HG03095 (cell line): Measurements from ENCODE around the gene LILRA2.
"Not testable (repeated sequence)": the region's sequence is repeated elsewhere in the genome, so short reads cannot be mapped to it uniquely, and the experiment has no call there.

Experiments used
- ATAC-seq: cut with Tn5 transposase; IDR thresholded peaks from one replicate; pipeline ENCODE4 v1.9.1; 2021; ENCODE audit warnings: moderate library complexity; ENCODE audit not compliant: unreplicated experiment

LILRA2 gene

GRCh38 chr19:54573330-54573872 lies at the start of gene LILRA2:
LILRA2 (plus strand) TSS chr19:54573790; CDS start chr19:54573879, 89 bp downstream.
- ATAC-seq: no peak

- ATAC-seq: no peak
Measured at GRCh38 chr19:54525636-54526035, 48.0 kb upstream of the LILRA2 start.

- ATAC-seq: no peak
Measured at GRCh38 chr19:54526972-54527371, 46.6 kb upstream of the LILRA2 start.

- ATAC-seq: no peak
Measured at GRCh38 chr19:54530866-54531265, 42.7 kb upstream of the LILRA2 start.

GRCh38 chr19:54532528-54532927 lies 41.1 kb upstream of the LILRA2 start:
- ATAC-seq: no peak

- no peak for ATAC-seq
Measured at GRCh38 chr19:54533476-54533875, 40.1 kb upstream of the LILRA2 start.

- ATAC-seq: no peak
Measured at GRCh38 chr19:54534156-54534555, 39.4 kb upstream of the LILRA2 start.

GRCh38 chr19:54535601-54536000 lies 38.0 kb upstream of the LILRA2 start:
- ATAC-seq: no peak

- no peak for ATAC-seq
Measured at GRCh38 chr19:54536956-54537355, 36.6 kb upstream of the LILRA2 start.

- no peak for ATAC-seq
Measured at GRCh38 chr19:54541712-54542111, 31.9 kb upstream of the LILRA2 start.

GRCh38 chr19:54548806-54549205 lies 24.8 kb upstream of the LILRA2 start:
- ATAC-seq: no peak

GRCh38 chr19:54549224-54549623 lies 24.4 kb upstream of the LILRA2 start:
- no peak for ATAC-seq

- no peak for ATAC-seq
Measured at GRCh38 chr19:54551293-54551692, 22.3 kb upstream of the LILRA2 start.

GRCh38 chr19:54551950-54552912 lies 21.4 kb upstream of the LILRA2 start:
- no peak for ATAC-seq

GRCh38 chr19:54552913-54553310 lies 20.7 kb upstream of the LILRA2 start:
- ATAC-seq: no peak

GRCh38 chr19:54554006-54554405 lies 19.6 kb upstream of the LILRA2 start:
- no peak for ATAC-seq

GRCh38 chr19:54554896-54555295 lies 18.7 kb upstream of the LILRA2 start:
- ATAC-seq: no peak

- ATAC-seq: no peak
Measured at GRCh38 chr19:54556194-54556593, 17.4 kb upstream of the LILRA2 start.

- no peak for ATAC-seq
Measured at GRCh38 chr19:54558339-54558738, 15.3 kb upstream of the LILRA2 start.

GRCh38 chr19:54560881-54561385 lies 12.7 kb upstream of the LILRA2 start:
- ATAC-seq: no peak

- ATAC-seq: no peak
Measured at GRCh38 chr19:54561840-54562239, 11.8 kb upstream of the LILRA2 start.

- ATAC-seq: not testable (repeated sequence)
Measured at GRCh38 chr19:54563206-54563605, 10.4 kb upstream of the LILRA2 start.
